K562 (cell line): Measurements from ENCODE around the gene SLC43A2. TPM values are rescaled to one million over a fixed set of nuclear protein-coding genes. Genes with fewer than 3 reads are reported as not detected.

Source experiments
- ATAC-seq: fragments of 200-7000 bp; cut with Tn5 transposase; 3 replicates; pipeline ENCODE4 v1.9.1; 2020; ENCODE audit warnings: moderate library complexity
- BruUV-seq: library from RNA; stranded (reverse); fragments of 400-500 nt; replicated peaks from 2 replicates; lab custom pipeline; 2021; lab: Mats Ljungman, UMichigan
- CTCF ChIA-PET: fragments of 300-600 bp; formaldehyde crosslinking; extraction: SDS; loops from one replicate; lab custom pipeline; 2021; ENCODE audit warnings: low intra/inter-chr PET ratio; lab: Yijun Ruan, JAX
- POLR2A ChIA-PET: fragments of 300-600, 350-650 bp; sonication (Branson Sonifier 250); formaldehyde crosslinking; extraction: SDS; loops from one replicate; lab custom pipeline; 2021; ENCODE audit warnings: antibody characterized with exemption, inconsistent platforms; lab: Yijun Ruan, JAX
- DNase-seq, 4 experiments: peaks; one replicate each; pipeline versions ENCODE4 v3.0.0 to v3.0.0-alpha.2; 2011 to 2018; ENCODE audit warnings: low spot score in 3 of 4, mixed read lengths in 3 of 4; ENCODE audit errors: extremely low read depth in 1 of 4
- FAIRE-seq: peaks from 2 replicates; lab custom pipeline; 2011; peaks lifted over from hg19 to GRCh38; lab: Jason Lieb, UNC
- H2AFZ ChIP-seq: 2 replicates; pipeline ENCODE4 v1.6.0; 2011; ENCODE audit warnings: low read depth, low read length, control low read depth, inconsistent platforms
- H3K27ac ChIP-seq: fragments of 200-600 bp; 3 replicates; pipeline ENCODE4 v1.8.0; 2011; ENCODE audit warnings: low read depth, mild to moderate bottlenecking, control low read depth, inconsistent platforms, low read length, moderate library complexity, mixed read lengths; ENCODE audit errors: extremely low read depth
- H3K27me3 ChIP-seq, 2 experiments: fragments of 300-600 bp in 1 of 2; 2 replicates in 1 of 2; 3 replicates in 1 of 2; pipeline versions ENCODE4 v1.6.0 to v1.8.0; 2011; ENCODE audit warnings: inconsistent platforms in 2 of 2, low read length in 2 of 2, mild to moderate bottlenecking in 1 of 2, mixed read lengths in 1 of 2, moderate library complexity in 1 of 2; ENCODE audit not compliant: control insufficient read depth in 2 of 2, insufficient read depth in 2 of 2
- H3K36me3 ChIP-seq: fragments of 300-600 bp; 3 replicates; pipeline ENCODE4 v1.8.0; 2011; ENCODE audit warnings: mild to moderate bottlenecking, low read length, inconsistent platforms; ENCODE audit not compliant: control insufficient read depth, insufficient read depth
- H3K4me1 ChIP-seq, 2 experiments: fragments of 200-600 bp in 1 of 2; replicated peaks in 1 of 2; 2 replicates in 1 of 2; 3 replicates in 1 of 2; pipeline versions ENCODE4 v1.5.1 to v1.8.0; 2011; ENCODE audit warnings: inconsistent platforms in 2 of 2, low read length in 2 of 2, mild to moderate bottlenecking in 1 of 2, mixed read lengths in 1 of 2, moderate library complexity in 1 of 2; ENCODE audit not compliant: control insufficient read depth in 2 of 2, insufficient read depth in 2 of 2
- H3K4me2 ChIP-seq: 2 replicates; pipeline ENCODE4 v1.6.1; 2011; ENCODE audit warnings: low read length, control low read depth, inconsistent platforms, mixed read lengths; ENCODE audit not compliant: insufficient read depth
- H3K4me3 ChIP-seq: fragments of 200-600 bp; sonication (generic), shearing (Covaris generic); 2 replicates; pipeline ENCODE4 v1.5.1; 2016; ENCODE audit warnings: control low read depth, inconsistent platforms
- H3K79me2 ChIP-seq: fragments of 200-600 bp; 3 replicates; pipeline ENCODE4 v1.8.0; 2011; ENCODE audit warnings: low read length, inconsistent platforms; ENCODE audit not compliant: control insufficient read depth, insufficient read depth
- H3K9ac ChIP-seq, 2 experiments: 2 replicates each; pipeline versions ENCODE4 v1.6.0 to v1.6.1; 2011; ENCODE audit warnings: low read depth in 2 of 2, low read length in 2 of 2, control low read depth in 1 of 2, inconsistent platforms in 1 of 2, mild to moderate bottlenecking in 1 of 2, mixed read lengths in 1 of 2; ENCODE audit not compliant: insufficient read depth in 1 of 2
- H3K9me1 ChIP-seq: one replicate; pipeline ENCODE4 v1.6.0; 2011; ENCODE audit warnings: inconsistent platforms, mild to moderate bottlenecking, low read length, moderate library complexity; ENCODE audit not compliant: control insufficient read depth, insufficient read depth
- H3K9me3 ChIP-seq: replicated peaks from 2 replicates; pipeline ENCODE4 v1.5.1; 2011; ENCODE audit warnings: low read depth, low read length, inconsistent platforms; ENCODE audit not compliant: control insufficient read depth, insufficient read depth
- H4K20me1 ChIP-seq: replicated peaks from 2 replicates; pipeline ENCODE4 v1.6.1; 2011; ENCODE audit warnings: low read length, inconsistent platforms, mixed read lengths; ENCODE audit not compliant: control insufficient read depth, insufficient read depth
- CHD1 ChIP-seq: fragments of 200-600 bp; sonication (generic); IDR thresholded peaks from one replicate; pipeline ENCODE4 v1.6.1; 2012; ENCODE audit warnings: mild to moderate bottlenecking, moderate library complexity, low read length, inconsistent platforms
- CHD4 ChIP-seq: fragments of 200-600 bp; sonication (generic); IDR thresholded peaks from 3 replicates; pipeline ENCODE4 v1.6.1; 2012; ENCODE audit warnings: low read depth, mild to moderate bottlenecking, mixed read lengths, low read length, inconsistent platforms; ENCODE audit not compliant: insufficient read depth, insufficient replicate concordance, poor library complexity, severe bottlenecking
- E2F5 ChIP-seq: sonication (generic); formaldehyde crosslinking; IDR thresholded peaks from 2 replicates; pipeline ENCODE4 v1.8.0; 2022; ENCODE audit warnings: mild to moderate bottlenecking, missing genetic modification reagents
- ELF2 ChIP-seq: fragments of 250-450 bp; sonication (Bioruptor Pico); IDR thresholded peaks from 2 replicates; pipeline ENCODE4 v1.5.0; 2021; ENCODE audit warnings: mild to moderate bottlenecking
- EP400 ChIP-seq: fragments of 450-650 bp; IDR thresholded peaks from 2 replicates; pipeline ENCODE4 v1.6.1; 2017; ENCODE audit warnings: antibody characterized with exemption, mild to moderate bottlenecking, moderate library complexity
- NONO ChIP-seq, 2 experiments: fragments of 200-400 bp in 1 of 2; fragments of 450-650 bp in 1 of 2; formaldehyde crosslinking in 1 of 2; IDR thresholded peaks; 2 replicates each; pipeline ENCODE4 v1.6.1; 2017; ENCODE audit warnings: low read depth in 2 of 2, mild to moderate bottlenecking in 2 of 2, moderate library complexity in 2 of 2, low read length in 1 of 2
- PHTF2 ChIP-seq: fragments of 250-450 bp; sonication (Bioruptor Pico); IDR thresholded peaks from 2 replicates; pipeline ENCODE4 v1.5.0; 2021; ENCODE audit warnings: mild to moderate bottlenecking
- SMARCB1 ChIP-seq: IDR thresholded peaks from 2 replicates; pipeline ENCODE4 v1.6.1; 2011; ENCODE audit warnings: improper control_type of control experiment, low read depth; ENCODE audit not compliant: insufficient read length
- TAF9B ChIP-seq: fragments of 450-650 bp; IDR thresholded peaks from 2 replicates; pipeline ENCODE4 v1.6.1; 2018; ENCODE audit warnings: mild to moderate bottlenecking; ENCODE audit not compliant: partially characterized antibody
- XRCC5 ChIP-seq: fragments of 200-400 bp; formaldehyde crosslinking; IDR thresholded peaks from 2 replicates; pipeline ENCODE4 v1.6.1; 2017; ENCODE audit warnings: low read depth, mild to moderate bottlenecking, low read length
- ZFP91 ChIP-seq: sonication (generic); formaldehyde crosslinking; IDR thresholded peaks from 2 replicates; pipeline ENCODE4 v1.8.0; 2022; ENCODE audit warnings: mild to moderate bottlenecking, missing genetic modification reagents
- WGBS: fragments of 100-300 bp; shearing (Covaris generic); methylation state at CpG from one replicate; pipeline ENCODE4 v1.1.6; 2016; ENCODE audit warnings: low coverage, mixed read lengths; ENCODE audit not compliant: insufficient coverage; ENCODE audit errors: missing lambda C conversion rate; 5-methylcytosine and 5-hydroxymethylcytosine counted together
- in situ Hi-C: fragments of 300-500 bp; cut with MboI; formaldehyde crosslinking; loops from 4 replicates; pipeline ENCODE4 v1.15.0; 2018; ENCODE audit warnings: inconsistent platforms, mixed read lengths
- intact Hi-C: fragments of 100-400 bp; cut with micrococcal nuclease; formaldehyde crosslinking; loops from 2 replicates; pipeline ENCODE4 v1.14.2; 2022
- polyA plus RNA-seq, 8 experiments: library from polyadenylated mRNA; depleted of rRNA in 4 of 8; stranded (reverse) in 5 of 8; unstranded in 3 of 8; fragments of >200 nt; fragmentation: Nextera tagmentation in 2 of 8; fragmentation: Illumina TruSeq in 1 of 8; extraction: Ambion mirVana in 2 of 8; extraction: Trizol in 1 of 8; gene quantifications; 2 replicates each; pipeline versions ENCODE4 v1.2.1 to v1.2.3, GENCODE V29; 2011 to 2014; ENCODE audit warnings: inconsistent platforms in 1 of 8, missing spikeins in 1 of 8
- total RNA-seq, 7 experiments: library from RNA; depleted of rRNA in 6 of 7; stranded (reverse); fragments of >200 nt in 6 of 7; fragmentation: Illumina TruSeq in 2 of 7; extraction: Trizol in 2 of 7; gene quantifications; 2 replicates each; pipeline versions ENCODE4 v1.2.1 to v1.2.3, GENCODE V29; 2011 to 2021; ENCODE audit warnings: low replicate concordance in 1 of 7
- TF ChIP-seq, protein P1 (sequence below): fragments of 450-650 bp; IDR thresholded peaks from 2 replicates; pipeline ENCODE4 v1.7.0; 2016; ENCODE audit warnings: borderline replicate concordance

The SLC43A2 gene
- total and polyA plus RNA-seq, 9 of the 15 experiments (the other 6 are each of a cell fraction or from before 2014, with no cell fraction given) = 0.03 to 10.2 (median 3.6) TPM

DNA sequence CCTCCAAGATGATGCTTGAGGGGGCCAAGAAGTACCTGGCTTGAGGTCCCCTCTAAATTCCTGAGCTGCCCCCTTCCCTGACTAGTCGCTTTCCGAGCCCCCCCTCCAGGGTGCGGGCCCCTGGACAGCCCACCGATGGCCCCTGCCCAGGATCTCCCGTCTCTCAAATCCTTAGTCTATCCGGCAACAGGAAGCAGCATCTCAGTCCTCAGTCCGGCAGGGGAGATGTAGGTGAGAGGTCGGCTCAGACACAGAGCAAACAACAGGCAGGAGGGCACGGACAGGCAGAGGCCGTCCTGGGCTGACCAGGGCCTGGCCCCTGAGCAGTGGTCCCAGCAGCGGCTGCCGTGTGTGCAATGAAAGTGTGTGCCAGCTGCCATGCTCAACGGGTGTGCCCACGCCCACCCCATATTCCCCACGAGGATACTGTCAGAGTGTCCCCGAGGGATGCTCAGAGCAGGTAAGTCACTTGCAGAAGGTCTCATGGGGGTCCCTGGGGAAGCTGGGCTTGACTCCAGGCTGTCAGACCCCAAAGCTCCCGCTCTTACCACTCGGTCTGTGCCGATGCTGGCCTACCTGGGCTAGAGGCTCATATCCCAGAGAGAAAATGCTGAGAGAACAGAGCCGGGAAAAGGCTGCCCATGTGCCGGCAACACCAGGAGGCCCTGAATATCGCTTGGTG is 7.2 kb downstream of the SLC43A2 start:
- H3K4me1 ChIP-seq = peaks cover 8 to 38% of the 10 kb centered on the region in 2 experiments; a peak in 4 of 5 replicates
- POLR2A ChIA-PET = no interaction called here
- no peak overlapping the region for H3K27ac ChIP-seq
- H3K27me3 ChIP-seq = no peaks in the 10 kb centered on the region
- H3K4me2 ChIP-seq = no peak overlapping the region
- no peaks in the 10 kb centered on the region for H3K79me2 ChIP-seq
- in situ Hi-C loops = no loop called here
- no peaks in the 10 kb centered on the region for H3K9me1 ChIP-seq
- H3K4me3 ChIP-seq = no peak overlapping the region
- H3K36me3 ChIP-seq = no peaks in the 10 kb centered on the region
- TF ChIP-seq NONO (IDR thresholded peaks at IDR 0.05; ENCODE audit: low read depth in 2 of 2, low read length in 1 of 2) (no peak), ZFP91 (no peak), XRCC5 (no peak), EP400 (no peak), ELF2 (CRISPR knock-in tag) (no peak), CHD4 (no peak), E2F5 (CRISPR knock-in tag) (no peak), TAF9B (no peak), CHD1 (no peak), SMARCB1 (no peak), PHTF2 (CRISPR knock-in tag) (no peak)
- TF ChIP-seq, protein P1, sequence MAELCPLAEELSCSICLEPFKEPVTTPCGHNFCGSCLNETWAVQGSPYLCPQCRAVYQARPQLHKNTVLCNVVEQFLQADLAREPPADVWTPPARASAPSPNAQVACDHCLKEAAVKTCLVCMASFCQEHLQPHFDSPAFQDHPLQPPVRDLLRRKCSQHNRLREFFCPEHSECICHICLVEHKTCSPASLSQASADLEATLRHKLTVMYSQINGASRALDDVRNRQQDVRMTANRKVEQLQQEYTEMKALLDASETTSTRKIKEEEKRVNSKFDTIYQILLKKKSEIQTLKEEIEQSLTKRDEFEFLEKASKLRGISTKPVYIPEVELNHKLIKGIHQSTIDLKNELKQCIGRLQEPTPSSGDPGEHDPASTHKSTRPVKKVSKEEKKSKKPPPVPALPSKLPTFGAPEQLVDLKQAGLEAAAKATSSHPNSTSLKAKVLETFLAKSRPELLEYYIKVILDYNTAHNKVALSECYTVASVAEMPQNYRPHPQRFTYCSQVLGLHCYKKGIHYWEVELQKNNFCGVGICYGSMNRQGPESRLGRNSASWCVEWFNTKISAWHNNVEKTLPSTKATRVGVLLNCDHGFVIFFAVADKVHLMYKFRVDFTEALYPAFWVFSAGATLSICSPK = no peak
- CTCF ChIA-PET = no interaction called here
- intact Hi-C loops = no loop called here
- ATAC-seq (no peak), DNase-seq (no peak), FAIRE-seq (no peak)
- peaks cover 8% of the 10 kb centered on the region; the same call in 1 of the 2 replicates for H4K20me1 ChIP-seq
- WGBS = 80% methylated on average over 11 of the region's 22 CpGs
- H3K9me3 ChIP-seq = no peaks in the 10 kb centered on the region
- H2AFZ ChIP-seq = no peak overlapping the region
- BruUV-seq = no TSS peak
- no peak overlapping the region; a peak in 1 of 4 replicates for H3K9ac ChIP-seq
